Measurements from ENCODE around the gene HRH3. TPM values are rescaled to one million over a fixed set of nuclear protein-coding genes. Genes with fewer than 3 reads are reported as not detected.
A peak's percentile ranks its signal among the peaks of the same experiment; 100 is the strongest.

Gene HRH3
- total RNA-seq, 6 experiments from 2014 or later = not detected

- peak; percentile 54 to 75 (median 74) for DNase-seq
Measured at GRCh38 chr20:62246872-62247652, 27.0 kb upstream of the HRH3 start.

GRCh38 chr20:62246431-62246830, 26.4 kb upstream of the HRH3 start:
- Histone ChIP-seq H3K9me3 (no peaks in the 10 kb centered on the region), H3K27ac (no peak overlapping the region), H3K4me3 (no peak overlapping the region), H3K27me3 (no peaks in the 10 kb centered on the region), H3K4me1 (peaks cover 0 to 26% (median 8%) of the 10 kb centered on the region in 4 donors), H3K36me3 (no peaks in the 10 kb centered on the region)
- no peak for TF ChIP-seq CTCF (IDR thresholded peaks at IDR 0.05)
- TF ChIP-seq POLR2A (IDR thresholded peaks at IDR 0.05) = no peak
- intact Hi-C loops (cut with DNase I) = no loop called here
- WGBS (ENCODE audit: insufficient coverage, low coverage, low lambda C conversion rate, missing lambda C conversion rate) = 80% methylated on average over 2 of the region's 8 CpGs
- ATAC-seq = peak in 1 of 4 donors; percentile 6
- DNase-seq = peak in 1 of 3 donors; percentile 10

More at GRCh38 chr20:62246872-62247652, 27.0 kb upstream of the HRH3 start:
- Histone ChIP-seq H3K27ac (no peak overlapping the region), H3K36me3 (no peaks in the 10 kb centered on the region), H3K27me3 (no peaks in the 10 kb centered on the region), H3K4me1 (peaks cover 0 to 26% (median 8%) of the 10 kb centered on the region in 4 donors), H3K4me3 (no peak overlapping the region), H3K9me3 (no peaks in the 10 kb centered on the region)
- TF ChIP-seq POLR2A (IDR thresholded peaks at IDR 0.05) = no peak
- TF ChIP-seq CTCF (IDR thresholded peaks at IDR 0.05) = no peak
- WGBS (ENCODE audit: insufficient coverage, low coverage, low lambda C conversion rate, missing lambda C conversion rate) = 65% methylated on average over 11 of the region's 22 CpGs
- peak; percentile 62 to 69 (median 66) for ATAC-seq
- intact Hi-C loops (cut with DNase I) = no loop called here

GRCh38 chr20:62245911-62246280, 25.8 kb upstream of the HRH3 start:
- Histone ChIP-seq H3K27me3 (no peaks in the 10 kb centered on the region), H3K4me1 (peaks cover 0 to 26% (median 8%) of the 10 kb centered on the region in 4 donors), H3K9me3 (no peaks in the 10 kb centered on the region), H3K27ac (no peak overlapping the region), H3K36me3 (no peaks in the 10 kb centered on the region), H3K4me3 (no peak overlapping the region)
- no peak for ATAC-seq
- intact Hi-C loops (cut with DNase I) = no loop called here
- DNase-seq = no peak
- no peak for TF ChIP-seq CTCF (IDR thresholded peaks at IDR 0.05)
- no peak for TF ChIP-seq POLR2A (IDR thresholded peaks at IDR 0.05)
- WGBS (ENCODE audit: insufficient coverage, low coverage, low lambda C conversion rate, missing lambda C conversion rate) = 92% methylated on average over 12 of the region's 19 CpGs

- Histone ChIP-seq H3K27ac (no peak overlapping the region), H3K27me3 (no peaks in the 10 kb centered on the region), H3K4me3 (no peak overlapping the region), H3K9me3 (no peaks in the 10 kb centered on the region), H3K4me1 (peaks cover 0 to 26% (median 8%) of the 10 kb centered on the region in 4 donors), H3K36me3 (no peaks in the 10 kb centered on the region)
- 46% methylated on average over 12 of the region's 17 CpGs for WGBS (ENCODE audit: insufficient coverage, low coverage, low lambda C conversion rate, missing lambda C conversion rate)
- peak; percentile 25 to 72 (median 54) for ATAC-seq
- DNase-seq = no peak
- TF ChIP-seq CTCF (IDR thresholded peaks at IDR 0.05) (no peak), POLR2A (IDR thresholded peaks at IDR 0.05) (no peak)
- intact Hi-C loops (cut with DNase I) = no loop called here
Measured at GRCh38 chr20:62244644-62245108, 24.6 kb upstream of the HRH3 start.
